Measurements from ENCODE around the gene TRAPPC3L. TPM values are rescaled to one million over a fixed set of nuclear protein-coding genes. Genes with fewer than 3 reads are reported as not detected.

The TRAPPC3L gene
- total RNA-seq, 1 donor from 2014 or later, result not detected

- TF ChIP-seq CTCF (conservative IDR thresholded peaks at IDR 0.05; ENCODE audit: low read depth, low read length), result no peak
- no peak for DNase-seq (ENCODE audit: low read depth)
- H3K4me3 ChIP-seq (ENCODE audit: low read depth, low read length), result no peak overlapping the region
Measured at GRCh38 chr6:116568111-116568510, 22.6 kb upstream of the TRAPPC3L start.

- no peak for DNase-seq (ENCODE audit: low read depth)
- no peak for TF ChIP-seq CTCF (conservative IDR thresholded peaks at IDR 0.05; ENCODE audit: low read depth, low read length)
- H3K4me3 ChIP-seq (ENCODE audit: low read depth, low read length), result peak overlapping the region; percentile 43
Measured at GRCh38 chr6:116564921-116565872, 19.7 kb upstream of the TRAPPC3L start.

- no peak overlapping the region for H3K4me3 ChIP-seq (ENCODE audit: low read depth, low read length)
- TF ChIP-seq CTCF (conservative IDR thresholded peaks at IDR 0.05; ENCODE audit: low read depth, low read length), result no peak
- DNase-seq (ENCODE audit: low read depth), result no peak
Measured at GRCh38 chr6:116564311-116564710, 18.8 kb upstream of the TRAPPC3L start.

- no peak overlapping the region for H3K4me3 ChIP-seq (ENCODE audit: low read depth, low read length)
- TF ChIP-seq CTCF (conservative IDR thresholded peaks at IDR 0.05; ENCODE audit: low read depth, low read length), result no peak
- no peak for DNase-seq (ENCODE audit: low read depth)
Measured at GRCh38 chr6:116563830-116564229, 18.3 kb upstream of the TRAPPC3L start.

- DNase-seq (ENCODE audit: low read depth), result no peak
- no peak overlapping the region for H3K4me3 ChIP-seq (ENCODE audit: low read depth, low read length)
- no peak for TF ChIP-seq CTCF (conservative IDR thresholded peaks at IDR 0.05; ENCODE audit: low read depth, low read length)
Measured at GRCh38 chr6:116562614-116563013, 17.1 kb upstream of the TRAPPC3L start.

- no peak overlapping the region for H3K4me3 ChIP-seq (ENCODE audit: low read depth, low read length)
- TF ChIP-seq CTCF (conservative IDR thresholded peaks at IDR 0.05; ENCODE audit: low read depth, low read length), result no peak
- DNase-seq (ENCODE audit: low read depth), result no peak
Measured at GRCh38 chr6:116562019-116562403, 16.5 kb upstream of the TRAPPC3L start.
